HEK293T (cell line): Measurements from ENCODE around the gene ENPEP.

ENCODE experiments used
- BHLHE40 ChIP-seq: fragments of 450-650 bp; IDR thresholded peaks from 2 replicates; pipeline ENCODE4 v1.6.1; 2016; ENCODE audit warnings: mild to moderate bottlenecking, moderate library complexity, borderline replicate concordance
- CTBP1 ChIP-seq: fragments of 450-650 bp; IDR thresholded peaks from 2 replicates; pipeline ENCODE4 v1.6.1; 2016; ENCODE audit warnings: borderline replicate concordance
- FOXK2 ChIP-seq: fragments of 450-650 bp; IDR thresholded peaks from 2 replicates; pipeline ENCODE4 v1.6.1; 2016; ENCODE audit warnings: mild to moderate bottlenecking

DNA sequence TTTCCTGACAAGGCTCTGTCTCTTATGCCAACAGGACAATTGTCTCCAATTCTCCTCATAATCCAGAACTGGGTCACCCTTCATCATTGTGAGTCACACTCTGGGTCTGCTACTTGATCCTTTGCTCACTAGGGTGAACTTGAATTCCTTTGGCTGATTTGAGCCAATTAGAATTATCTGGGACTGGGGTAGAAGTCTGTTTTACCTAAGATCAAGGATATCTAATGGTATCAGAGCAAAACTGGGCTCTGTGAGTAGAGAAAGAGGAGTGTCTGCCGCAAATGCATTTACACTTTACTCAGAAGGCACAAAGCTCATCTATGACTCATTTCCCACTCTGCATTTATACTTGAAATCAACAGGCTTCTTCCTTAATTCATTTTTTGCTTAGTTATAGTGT, 74.3 kb downstream of the ENPEP start:
- no peak for TF ChIP-seq BHLHE40
- TF ChIP-seq FOXK2 = no peak
- TF ChIP-seq CTBP1 = no peak
